Stimulated activated naive B cell treated with anti-CD40 and anti-IgM and Interleukin-4, amounts not matched to agents 10 μg/mL and 1 μg/mL and 100 μg/mL, for 72 hours (primary cell): ENCODE data around the gene TEX51.
A peak's percentile ranks its signal among the peaks of the same experiment; 100 is the strongest.

Experiments used
- ATAC-seq, 2 donors: fragments of 150-1000 bp; cut with Tn5 transposase; replicated peaks; 2 replicates each; pipeline ENCODE4 v1.10.0; 2021; ENCODE audit warnings: moderate library complexity in 1 of 2
- DNase-seq: peaks from one replicate; pipeline ENCODE4 v3.0.0; 2021
- H3K27ac Mint-ChIP-seq: one replicate; pipeline ENCODE4 v1.8.0; 2022; ENCODE audit warnings: mild to moderate bottlenecking, mixed read lengths
- H3K27me3 Mint-ChIP-seq, 2 donors: one replicate each; pipeline ENCODE4 v1.8.0; 2022; ENCODE audit warnings: mixed read lengths in 2 of 2
- H3K36me3 Mint-ChIP-seq, 2 donors: one replicate each; pipeline ENCODE4 v1.8.0; 2022; ENCODE audit warnings: mixed read lengths in 2 of 2, mild to moderate bottlenecking in 1 of 2
- H3K4me1 Mint-ChIP-seq, 2 donors: one replicate each; pipeline ENCODE4 v1.8.0; 2022; ENCODE audit warnings: mixed read lengths in 2 of 2, mild to moderate bottlenecking in 1 of 2
- H3K4me3 Mint-ChIP-seq, 2 donors: one replicate each; pipeline ENCODE4 v1.8.0; 2022; ENCODE audit warnings: mild to moderate bottlenecking in 2 of 2, mixed read lengths in 2 of 2, moderate library complexity in 1 of 2
- H3K9me3 Mint-ChIP-seq, 2 donors: one replicate each; pipeline ENCODE4 v1.8.0; 2022; ENCODE audit warnings: mixed read lengths in 2 of 2, mild to moderate bottlenecking in 1 of 2

Gene TEX51

DNA sequence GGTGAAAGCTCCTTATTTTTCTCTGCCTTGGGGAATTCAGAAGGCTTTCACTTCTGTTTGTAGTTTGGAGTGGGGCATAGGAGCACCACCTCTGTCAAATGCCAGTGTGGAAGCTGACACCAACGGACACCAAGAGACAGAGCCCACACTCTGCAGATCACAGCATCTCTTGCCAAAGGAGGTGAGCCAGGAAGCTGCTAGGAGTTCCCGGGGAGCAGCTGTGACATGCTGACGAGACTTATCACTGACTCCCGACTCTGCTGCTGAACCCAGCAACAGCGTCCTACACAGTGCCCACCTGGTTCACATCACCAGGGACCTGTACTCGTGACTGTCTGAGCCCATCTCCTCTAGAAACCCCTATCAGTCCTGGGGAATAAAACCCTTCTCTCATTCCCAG, 8.1 kb downstream of the TEX51 start:
- DNase-seq (no peak), ATAC-seq (no peak)
- H3K4me1 Mint-ChIP-seq: peaks cover 11 to 21% of the 10 kb centered on the region in 2 donors
- H3K4me3 Mint-ChIP-seq: no peak overlapping the region
- H3K36me3 Mint-ChIP-seq: peaks cover 0 to 2% of the 10 kb centered on the region in 2 donors
- H3K27me3 Mint-ChIP-seq: peaks cover 0 to 15% of the 10 kb centered on the region in 2 donors
- H3K9me3 Mint-ChIP-seq: peaks cover 0 to 10% of the 10 kb centered on the region in 2 donors
- H3K27ac Mint-ChIP-seq: no peak overlapping the region

DNA sequence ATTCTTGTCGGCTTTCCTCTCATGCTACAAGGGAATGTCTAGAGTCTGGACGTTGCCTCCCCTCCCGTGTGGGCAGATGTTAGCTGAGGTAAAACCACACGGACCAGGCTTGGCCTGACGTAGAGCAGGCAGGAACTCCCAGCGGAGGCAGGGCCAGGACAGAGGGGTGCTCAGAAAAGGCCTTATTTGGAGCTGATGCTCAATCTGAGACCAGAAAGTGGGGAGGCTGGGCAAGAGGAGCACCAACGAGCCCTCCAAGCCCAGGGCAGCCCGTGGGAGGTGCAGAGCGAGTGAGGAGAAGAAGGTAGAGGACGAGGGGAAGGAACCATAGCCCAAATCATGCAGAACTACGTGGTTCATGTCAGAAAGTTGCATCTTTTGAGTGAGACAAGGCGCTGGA, 9.0 kb downstream of the TEX51 start:
- Mint-ChIP-seq H3K4me1 (peaks cover 11 to 21% of the 10 kb centered on the region in 2 donors), H3K9me3 (peaks cover 0 to 10% of the 10 kb centered on the region in 2 donors), H3K4me3 (no peak overlapping the region), H3K27ac (no peak overlapping the region), H3K27me3 (peaks cover 0 to 11% of the 10 kb centered on the region in 2 donors), H3K36me3 (peaks cover 0 to 2% of the 10 kb centered on the region in 2 donors)
- DNase-seq (no peak), ATAC-seq (no peak)

DNA sequence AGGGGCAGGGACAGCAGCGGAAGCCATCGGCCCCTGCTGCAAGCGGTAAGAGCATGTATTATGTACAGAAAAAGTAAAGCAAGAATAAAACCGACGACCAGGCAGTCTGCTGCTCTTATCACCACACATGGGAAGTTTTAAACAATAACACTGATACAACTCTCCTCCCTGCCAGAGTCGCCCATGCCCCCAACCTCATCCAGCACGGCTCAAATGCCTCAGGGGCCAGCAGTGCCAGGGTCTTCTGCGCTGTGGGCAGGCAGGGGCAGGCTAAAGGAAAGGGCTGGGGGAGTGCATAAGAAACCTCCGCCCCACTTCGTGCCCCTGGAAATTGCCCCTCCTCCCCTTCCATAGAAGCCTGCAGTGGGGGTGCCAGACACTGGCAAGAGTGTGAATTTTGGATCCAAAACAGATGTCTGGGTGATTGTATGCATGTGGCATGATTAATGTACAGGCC, 10.1 kb downstream of the TEX51 start:
- Mint-ChIP-seq H3K9me3 (peaks cover 0 to 9% of the 10 kb centered on the region in 2 donors), H3K4me1 (peaks cover 11 to 21% of the 10 kb centered on the region in 2 donors), H3K4me3 (no peak overlapping the region), H3K27me3 (peaks cover 0 to 9% of the 10 kb centered on the region in 2 donors), H3K36me3 (peaks cover 0 to 2% of the 10 kb centered on the region in 2 donors), H3K27ac (no peak overlapping the region)
- ATAC-seq (no peak), DNase-seq (no peak)

DNA sequence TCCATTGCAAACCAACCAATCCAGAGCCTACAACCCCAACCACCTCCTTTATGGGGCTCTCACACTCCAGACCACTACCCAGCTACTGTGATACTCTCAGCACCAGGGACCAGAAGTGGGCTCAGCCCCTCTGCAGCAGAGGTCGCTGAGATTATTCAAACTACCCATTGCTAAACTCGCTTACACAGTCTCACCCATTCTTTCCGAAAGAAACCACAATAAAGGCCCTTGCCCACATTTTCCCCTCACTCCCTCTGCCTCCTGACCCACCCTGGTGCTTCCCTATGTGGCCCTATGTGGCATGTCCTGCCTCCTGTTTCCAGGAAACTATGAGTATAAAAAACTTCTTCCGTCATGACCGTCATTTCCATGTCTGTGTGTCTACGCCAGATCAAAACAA, 10.7 kb downstream of the TEX51 start:
- Mint-ChIP-seq H3K4me3 (no peak overlapping the region), H3K4me1 (peaks cover 11 to 21% of the 10 kb centered on the region in 2 donors), H3K27ac (no peak overlapping the region), H3K9me3 (peaks cover 0 to 4% of the 10 kb centered on the region in 2 donors), H3K27me3 (peaks cover 0 to 9% of the 10 kb centered on the region in 2 donors), H3K36me3 (peaks cover 0 to 2% of the 10 kb centered on the region in 2 donors)
- DNase-seq (no peak), ATAC-seq (no peak)

DNA sequence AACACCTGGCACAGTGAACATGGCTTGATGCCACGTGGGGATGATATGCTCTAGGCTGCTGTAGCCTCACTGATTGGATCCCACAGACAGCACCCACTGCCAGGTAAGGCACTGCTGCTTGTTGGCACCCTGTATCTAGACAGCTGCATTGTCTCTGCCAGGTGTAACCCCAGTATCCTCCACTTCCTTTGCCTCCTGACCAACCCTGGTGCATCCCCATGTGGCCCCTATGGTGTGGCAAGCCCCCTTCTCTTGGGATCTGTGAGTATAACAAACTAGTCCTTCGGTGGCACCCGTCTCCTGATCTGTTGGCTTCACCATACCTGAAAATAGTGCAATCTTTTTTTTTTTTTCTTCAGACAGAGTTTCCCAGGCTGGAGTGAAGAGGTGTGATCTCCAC, 11.1 kb downstream of the TEX51 start:
- H3K4me1 Mint-ChIP-seq: peaks cover 11 to 21% of the 10 kb centered on the region in 2 donors
- no peak for ATAC-seq
- no peak overlapping the region for H3K27ac Mint-ChIP-seq
- no peak for DNase-seq
- H3K36me3 Mint-ChIP-seq: peaks cover 0 to 2% of the 10 kb centered on the region in 2 donors
- peaks cover 0 to 9% of the 10 kb centered on the region in 2 donors for H3K27me3 Mint-ChIP-seq
- no peak overlapping the region for H3K4me3 Mint-ChIP-seq
- H3K9me3 Mint-ChIP-seq: peaks cover 0 to 4% of the 10 kb centered on the region in 2 donors

DNA sequence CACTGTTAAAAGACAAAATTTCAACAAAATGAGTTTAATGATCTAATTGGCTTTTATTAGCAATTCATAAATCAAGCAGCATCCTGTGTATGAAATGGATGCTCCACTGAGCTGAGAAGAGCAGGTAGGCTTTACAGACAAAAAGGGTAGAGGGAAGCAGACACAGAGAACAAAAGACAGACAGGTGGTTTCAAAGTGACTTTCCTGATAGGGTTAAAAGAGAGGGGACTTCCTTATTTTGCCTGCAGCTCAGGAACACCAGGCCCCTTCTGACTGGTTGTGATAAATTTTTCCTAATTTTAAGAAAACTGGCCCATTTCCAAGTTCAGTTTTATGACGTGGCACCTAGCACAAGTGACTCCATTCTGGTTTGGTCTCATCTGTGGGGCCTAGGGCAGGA, 11.9 kb downstream of the TEX51 start:
- H3K27me3 Mint-ChIP-seq: peaks cover 0 to 9% of the 10 kb centered on the region in 2 donors
- H3K27ac Mint-ChIP-seq: no peak overlapping the region
- H3K4me3 Mint-ChIP-seq: no peak overlapping the region
- peaks cover 0 to under 1% of the 10 kb centered on the region in 2 donors for H3K36me3 Mint-ChIP-seq
- ATAC-seq (peak in 1 of 2 donors; percentile 32), DNase-seq (no peak)
- peaks cover 0 to 3% of the 10 kb centered on the region in 2 donors for H3K9me3 Mint-ChIP-seq
- H3K4me1 Mint-ChIP-seq: peaks cover 10 to 17% of the 10 kb centered on the region in 2 donors

DNA sequence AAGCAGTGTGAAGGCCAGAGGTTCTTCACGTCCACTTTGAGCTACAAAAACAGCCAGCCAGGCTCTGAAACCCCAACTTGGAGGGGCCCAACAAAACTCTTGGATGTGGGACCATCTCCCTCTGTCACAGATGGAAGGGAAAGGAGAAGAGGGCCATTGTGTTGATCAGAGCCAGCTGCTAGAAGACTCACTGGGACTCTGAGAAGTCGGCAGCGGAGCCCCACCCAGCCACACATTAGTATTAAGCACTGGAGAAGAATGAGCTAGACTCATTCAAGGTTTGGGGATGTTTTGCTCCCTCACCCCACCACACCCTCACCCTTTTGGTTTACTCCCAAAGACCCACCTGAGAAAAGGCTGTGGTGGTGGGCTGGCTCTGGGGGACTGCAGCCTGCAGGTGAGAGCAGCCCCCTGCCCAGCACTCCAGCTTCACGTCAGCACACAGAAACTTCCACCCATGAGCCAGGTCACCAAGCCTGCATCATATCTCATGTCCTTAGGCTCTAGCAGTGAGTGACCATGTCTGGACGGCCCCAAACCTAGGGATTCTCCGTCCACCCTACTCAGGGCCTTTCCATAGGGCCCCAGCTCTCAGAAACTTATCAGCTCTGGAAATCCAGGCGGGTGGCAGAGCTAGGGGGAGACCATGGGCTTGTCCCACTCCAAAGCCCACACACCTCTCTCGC, 12.6 kb downstream of the TEX51 start:
- Mint-ChIP-seq H3K36me3 (no peaks in the 10 kb centered on the region), H3K27me3 (peaks cover 0 to 9% of the 10 kb centered on the region in 2 donors), H3K9me3 (peaks cover 0 to 3% of the 10 kb centered on the region in 2 donors), H3K4me3 (no peak overlapping the region), H3K27ac (no peak overlapping the region), H3K4me1 (peaks cover 4 to 11% of the 10 kb centered on the region in 2 donors)
- ATAC-seq (no peak), DNase-seq (no peak)

DNA sequence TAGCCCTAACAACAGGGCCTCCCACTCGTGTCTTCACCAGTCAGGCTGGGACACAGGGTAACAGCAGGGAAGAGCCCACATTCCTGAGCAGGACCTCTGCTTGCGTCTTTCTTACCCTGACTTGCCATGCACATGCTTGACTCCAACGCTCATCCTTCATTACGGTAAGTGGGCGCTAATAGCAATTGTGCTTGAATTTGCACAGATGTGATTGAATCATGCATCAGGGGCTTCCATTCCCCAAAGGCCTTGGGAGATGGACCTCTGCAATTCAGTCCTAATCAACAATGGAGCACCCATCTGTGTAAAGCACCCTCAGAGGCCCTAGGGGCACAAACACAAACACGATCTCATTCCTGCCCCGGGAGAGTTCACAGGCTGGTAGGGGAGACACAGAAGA, 13.5 kb downstream of the TEX51 start:
- peaks cover 0 to 3% of the 10 kb centered on the region in 2 donors for H3K9me3 Mint-ChIP-seq
- DNase-seq: no peak
- no peak for ATAC-seq
- H3K27me3 Mint-ChIP-seq: peaks cover 0 to 7% of the 10 kb centered on the region in 2 donors
- H3K4me3 Mint-ChIP-seq: no peak overlapping the region
- no peak overlapping the region for H3K27ac Mint-ChIP-seq
- H3K4me1 Mint-ChIP-seq: peaks cover 0 to 2% of the 10 kb centered on the region in 2 donors
- H3K36me3 Mint-ChIP-seq: no peaks in the 10 kb centered on the region

DNA sequence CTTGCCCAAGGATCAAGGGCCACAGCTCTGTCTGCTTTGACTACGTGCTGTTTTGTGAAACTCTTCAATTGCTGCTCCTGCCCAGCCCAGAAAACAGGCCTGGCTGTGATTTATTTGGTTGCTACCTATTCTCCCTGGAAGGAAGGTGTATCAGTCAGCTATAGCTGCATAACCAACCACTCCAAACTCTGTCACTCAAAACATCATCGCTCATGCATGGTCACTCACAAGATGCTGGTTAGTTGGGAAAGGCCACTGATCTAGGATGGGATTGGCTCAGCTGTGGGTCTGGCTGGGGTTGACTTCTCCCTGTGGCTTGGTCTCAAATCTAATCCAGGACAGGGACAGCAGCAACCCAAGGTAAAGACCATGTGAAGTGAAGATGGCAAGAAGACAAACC, 14.6 kb downstream of the TEX51 start:
- H3K27me3 Mint-ChIP-seq: no peaks in the 10 kb centered on the region
- ATAC-seq (no peak), DNase-seq (no peak)
- no peak overlapping the region for H3K4me3 Mint-ChIP-seq
- H3K36me3 Mint-ChIP-seq: no peaks in the 10 kb centered on the region
- no peaks in the 10 kb centered on the region for H3K4me1 Mint-ChIP-seq
- H3K27ac Mint-ChIP-seq: no peak overlapping the region
- peaks cover 0 to 3% of the 10 kb centered on the region in 2 donors for H3K9me3 Mint-ChIP-seq

DNA sequence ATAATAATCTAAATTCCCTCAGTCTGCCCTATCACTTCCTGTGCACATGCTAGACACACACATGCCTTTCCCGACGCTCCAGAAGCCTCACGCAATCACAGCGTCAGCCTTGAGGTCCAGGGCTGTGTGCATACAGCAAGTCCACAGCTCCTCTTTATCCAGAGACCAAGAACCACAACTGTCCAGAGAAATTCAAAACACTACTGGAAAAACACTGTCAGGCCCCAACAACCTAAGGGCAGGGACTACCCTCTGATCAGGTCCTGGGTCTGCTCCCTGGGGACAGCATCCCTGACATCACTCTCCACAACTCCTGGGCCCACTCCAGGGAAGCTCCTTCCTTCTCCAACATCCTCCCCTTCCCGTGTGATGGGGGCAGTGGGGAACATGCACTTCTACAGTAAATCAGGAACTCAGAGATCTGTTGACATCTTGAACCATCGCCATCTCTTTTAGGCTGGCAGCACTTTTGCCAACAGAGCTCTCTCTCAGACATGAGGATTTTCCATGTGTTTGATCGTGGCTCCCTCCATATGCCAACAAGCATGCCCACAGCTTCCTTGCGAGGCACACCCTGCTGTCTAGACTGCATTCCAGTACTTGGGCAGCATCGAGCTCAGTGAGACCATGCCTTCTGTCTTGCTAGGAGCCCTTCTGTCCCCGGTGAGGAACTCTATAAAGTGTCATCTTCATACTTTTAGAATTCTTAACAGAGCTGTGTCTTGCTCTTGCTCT, 15.4 kb downstream of the TEX51 start:
- DNase-seq (no peak), ATAC-seq (no peak)
- Mint-ChIP-seq H3K4me3 (no peak overlapping the region), H3K4me1 (no peaks in the 10 kb centered on the region), H3K27me3 (no peaks in the 10 kb centered on the region), H3K27ac (no peak overlapping the region), H3K9me3 (peaks cover 0 to 3% of the 10 kb centered on the region in 2 donors), H3K36me3 (no peaks in the 10 kb centered on the region)

DNA sequence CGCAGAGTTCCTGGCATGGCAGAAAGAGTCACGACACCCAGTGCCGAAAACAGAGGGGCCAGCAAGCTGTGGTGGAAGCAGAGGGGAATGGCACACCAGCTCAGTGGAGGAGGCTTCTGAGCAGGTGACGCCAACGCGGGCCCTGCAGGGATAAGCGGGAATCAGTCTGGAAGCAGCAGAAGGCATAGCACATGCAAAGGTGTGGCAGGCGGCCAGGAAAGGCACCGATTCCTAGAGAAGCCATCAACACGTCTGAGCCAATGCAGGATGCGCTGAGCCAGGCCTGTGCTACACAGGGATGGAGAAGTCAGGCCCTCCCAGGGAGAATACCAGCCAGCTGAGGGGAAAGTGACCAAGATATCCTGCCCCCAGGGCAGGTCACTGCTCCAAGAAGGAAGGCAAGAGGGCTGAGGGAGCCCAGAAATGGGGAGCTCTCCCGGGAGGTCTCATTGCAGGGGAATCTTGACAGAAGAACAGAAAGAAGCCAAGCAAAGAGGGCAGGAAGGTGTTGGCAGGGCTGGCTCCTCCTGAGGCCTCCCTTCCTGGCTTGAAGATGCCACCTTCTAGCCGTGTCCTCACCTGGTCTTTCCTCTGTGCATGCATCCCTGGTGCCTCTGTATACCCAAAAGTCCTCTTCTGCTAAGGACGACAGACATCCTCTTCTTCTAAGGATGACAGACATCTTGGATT, 16.3 kb downstream of the TEX51 start:
- H3K9me3 Mint-ChIP-seq: peaks cover 0 to 3% of the 10 kb centered on the region in 2 donors
- H3K27me3 Mint-ChIP-seq: no peaks in the 10 kb centered on the region
- no peak overlapping the region for H3K4me3 Mint-ChIP-seq
- no peaks in the 10 kb centered on the region for H3K36me3 Mint-ChIP-seq
- DNase-seq (no peak), ATAC-seq (no peak)
- H3K4me1 Mint-ChIP-seq: no peaks in the 10 kb centered on the region
- no peak overlapping the region for H3K27ac Mint-ChIP-seq

DNA sequence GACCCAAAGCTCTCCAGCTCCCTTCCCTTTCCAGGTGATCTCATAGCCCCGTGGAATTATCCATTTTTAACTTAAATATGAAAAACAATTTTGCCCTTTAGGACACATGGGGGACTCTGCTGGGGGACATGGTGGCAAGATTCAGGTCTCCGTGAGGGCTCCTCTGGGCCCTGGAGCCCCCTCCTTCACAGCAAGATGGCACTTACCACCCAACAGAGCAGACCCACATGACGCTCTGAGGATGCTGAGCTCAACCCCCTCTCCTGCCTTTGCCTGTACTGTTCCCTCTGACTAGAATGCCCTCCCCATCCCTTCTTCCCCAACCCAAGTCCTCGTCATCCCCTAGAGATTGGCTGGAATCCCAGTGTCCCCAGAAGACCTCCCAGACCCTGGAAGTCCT, 17.2 kb downstream of the TEX51 start:
- Mint-ChIP-seq H3K27me3 (no peaks in the 10 kb centered on the region), H3K27ac (no peak overlapping the region), H3K9me3 (peaks cover 0 to 3% of the 10 kb centered on the region in 2 donors), H3K4me1 (no peaks in the 10 kb centered on the region), H3K4me3 (no peak overlapping the region), H3K36me3 (no peaks in the 10 kb centered on the region)
- no peak for ATAC-seq
- DNase-seq: no peak

DNA sequence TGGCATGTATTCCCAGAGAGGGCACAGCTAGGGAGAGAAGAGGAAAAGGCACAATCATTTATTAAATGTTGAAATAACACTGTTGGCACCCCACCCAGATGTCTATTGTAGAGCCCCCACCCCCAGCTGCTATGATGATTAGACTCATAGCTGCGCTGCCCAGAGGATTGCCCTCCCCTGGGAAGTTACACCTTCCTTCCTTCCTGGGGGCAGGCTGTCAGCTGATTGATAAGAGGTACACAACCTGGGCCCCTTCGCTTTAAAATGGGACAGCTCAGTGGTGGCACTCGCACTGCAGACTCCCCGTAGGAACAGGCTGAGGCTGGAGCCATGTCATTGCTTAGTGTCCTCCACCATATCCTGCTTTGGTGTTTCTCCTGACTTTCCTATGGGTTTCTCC, 18.1 kb downstream of the TEX51 start:
- DNase-seq (no peak), ATAC-seq (no peak)
- H3K4me3 Mint-ChIP-seq: no peak overlapping the region
- H3K4me1 Mint-ChIP-seq: no peaks in the 10 kb centered on the region
- H3K36me3 Mint-ChIP-seq: no peaks in the 10 kb centered on the region
- peaks cover 0 to 3% of the 10 kb centered on the region in 2 donors for H3K9me3 Mint-ChIP-seq
- H3K27me3 Mint-ChIP-seq: no peaks in the 10 kb centered on the region
- no peak overlapping the region for H3K27ac Mint-ChIP-seq

DNA sequence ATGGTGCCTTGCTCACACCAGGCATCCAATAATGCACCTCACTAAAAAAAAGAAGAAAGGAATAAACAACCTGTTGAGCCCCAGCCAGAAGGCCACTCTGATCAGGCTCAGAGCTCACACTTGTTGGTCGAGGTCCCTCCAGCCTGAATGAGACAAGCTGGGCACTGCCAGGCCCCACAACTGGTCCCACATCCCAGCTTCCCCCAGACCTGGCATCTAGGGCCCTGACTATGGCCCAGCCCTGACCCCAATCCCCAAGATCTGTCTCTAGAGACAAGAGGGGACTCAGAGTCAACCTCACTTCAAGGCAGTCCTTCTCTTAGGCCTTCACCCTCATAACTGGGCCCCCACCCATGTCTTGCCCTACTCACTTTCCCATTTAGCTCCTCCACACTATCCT, 22.4 kb downstream of the TEX51 start:
- H3K4me3 Mint-ChIP-seq: no peak overlapping the region
- peaks cover 0 to 2% of the 10 kb centered on the region in 2 donors for H3K36me3 Mint-ChIP-seq
- peaks cover 0 to 6% of the 10 kb centered on the region in 2 donors for H3K27me3 Mint-ChIP-seq
- H3K9me3 Mint-ChIP-seq: no peaks in the 10 kb centered on the region
- ATAC-seq (no peak), DNase-seq (no peak)
- H3K4me1 Mint-ChIP-seq: no peaks in the 10 kb centered on the region
- H3K27ac Mint-ChIP-seq: no peak overlapping the region
